Measurements from ENCODE around the gene MSANTD3. TPM values are rescaled to one million over a fixed set of nuclear protein-coding genes. Genes with fewer than 3 reads are reported as not detected.

MSANTD3 gene
- total and polyA plus RNA-seq, 9 of the 15 experiments (the other 6 are each of a cell fraction or from before 2014, with no cell fraction given): 9.4 to 28.7 (median 22.3) TPM

GRCh38 chr9:100426530-100427365 lies at the start of gene MSANTD3 (continued):
- TF ChIP-seq CTCFL (IDR thresholded peaks at IDR 0.05; ENCODE audit: borderline replicate concordance, insufficient read depth, low read depth, low read length, poor library complexity, severe bottlenecking): peak; percentile 49
- TF ChIP-seq NFE2 (IDR thresholded peaks at IDR 0.05; ENCODE audit: low read depth): peak; percentile 95
- TF ChIP-seq GTF3C2 (IDR thresholded peaks at IDR 0.05; ENCODE audit: borderline replicate concordance, extremely low read depth, insufficient read length): no peak
- peak; percentile 35 for TF ChIP-seq EGR1 (conservative IDR thresholded peaks at IDR 0.05)
- no peak for TF ChIP-seq MCM2 (IDR thresholded peaks at IDR 0.05; ENCODE audit: low read depth)
- TF ChIP-seq ZNF589 (CRISPR knock-in tag; IDR thresholded peaks at IDR 0.05; ENCODE audit: low read depth): peak; percentile 37; the same call in 1 of the 2 replicates
- peak in 1 of 2 experiments; percentile 88; a peak in 2 of 4 replicates for TF ChIP-seq ZNF639 (CRISPR knock-in tag; conservative IDR thresholded peaks at IDR 0.05 in 1 of 2, IDR thresholded peaks at IDR 0.05 in 1 of 2)
- 0 out of 2 replicates have a peak, but pooled peaks have one; percentile 26 for TF ChIP-seq TAF7 (tag; IDR thresholded peaks at IDR 0.05)
- 0 out of 4 replicates have a peak, but pooled peaks of 1 of the 2 experiments have one; percentile 18 for TF ChIP-seq NONO (IDR thresholded peaks at IDR 0.05; ENCODE audit: low read depth in 2 of 2, low read length in 1 of 2)
- TF ChIP-seq YY1 (IDR thresholded peaks at IDR 0.05; ENCODE audit: borderline replicate concordance in 1 of 3, control insufficient read depth in 1 of 3, extremely low read depth in 1 of 3, insufficient read depth in 3 of 3, insufficient read length in 1 of 3, insufficient replicate concordance in 2 of 3, low read depth in 1 of 3, low read length in 2 of 3): peak in 2 of 3 experiments; percentile 67
- TF ChIP-seq SAFB (IDR thresholded peaks at IDR 0.05; ENCODE audit: borderline replicate concordance, low read depth, low read length): no peak
- TF ChIP-seq MYNN (IDR thresholded peaks at IDR 0.05): 0 out of 2 replicates have a peak, but pooled peaks have one; percentile 32
- TF ChIP-seq MYNN (CRISPR knock-in tag; IDR thresholded peaks at IDR 0.05): no peak
- peak; percentile 53 for TF ChIP-seq POLR2B (IDR thresholded peaks at IDR 0.05; ENCODE audit: low read depth, partially characterized antibody)
- TF ChIP-seq ZNF253 (CRISPR knock-in tag; conservative IDR thresholded peaks at IDR 0.05): no peak
- TF ChIP-seq ZFP30 (CRISPR knock-in tag; IDR thresholded peaks at IDR 0.05; ENCODE audit: borderline replicate concordance): no peak
- TF ChIP-seq KLF10 (CRISPR knock-in tag; IDR thresholded peaks at IDR 0.05): no peak
- TF ChIP-seq, protein P1, sequence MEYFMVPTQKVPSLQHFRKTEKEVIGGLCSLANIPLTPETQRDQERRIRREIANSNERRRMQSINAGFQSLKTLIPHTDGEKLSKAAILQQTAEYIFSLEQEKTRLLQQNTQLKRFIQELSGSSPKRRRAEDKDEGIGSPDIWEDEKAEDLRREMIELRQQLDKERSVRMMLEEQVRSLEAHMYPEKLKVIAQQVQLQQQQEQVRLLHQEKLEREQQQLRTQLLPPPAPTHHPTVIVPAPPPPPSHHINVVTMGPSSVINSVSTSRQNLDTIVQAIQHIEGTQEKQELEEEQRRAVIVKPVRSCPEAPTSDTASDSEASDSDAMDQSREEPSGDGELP (CRISPR knock-in tag; IDR thresholded peaks at IDR 0.05; ENCODE audit: borderline replicate concordance): peak; percentile 46; the same call in 1 of the 2 replicates

Data from K562 (cell line).